Karpas-422 (cell line): Measurements from ENCODE around the gene MAPK14. TPM values are rescaled to one million over a fixed set of nuclear protein-coding genes. Genes with fewer than 3 reads are reported as not detected.

Source experiments
- DNase-seq: peaks from one replicate; pipeline ENCODE4 v3.0.0-alpha.2; 2015
- H2AFZ ChIP-seq: fragments of 200-600 bp; sonication (generic); 2 replicates; pipeline ENCODE4 v1.6.1; 2014; ENCODE audit warnings: antibody characterized with exemption, low read length, mixed read lengths
- H3K27ac ChIP-seq: fragments of 200-600 bp; sonication (generic); 2 replicates; pipeline ENCODE4 v1.5.1; 2014; ENCODE audit warnings: mild to moderate bottlenecking, low read length, moderate library complexity
- H3K27me3 ChIP-seq: fragments of 200-600 bp; sonication (generic); 2 replicates; pipeline ENCODE4 v1.6.1; 2014; ENCODE audit warnings: low read length, mixed read lengths
- H3K36me3 ChIP-seq: fragments of 200-600 bp; sonication (generic); 2 replicates; pipeline ENCODE4 v1.6.1; 2014; ENCODE audit warnings: low read length, mixed read lengths; ENCODE audit not compliant: insufficient read depth
- H3K4me1 ChIP-seq: fragments of 200-600 bp; sonication (generic); 2 replicates; pipeline ENCODE4 v1.6.1; 2014; ENCODE audit warnings: mild to moderate bottlenecking, low read length, mixed read lengths
- H3K4me2 ChIP-seq: fragments of 200-600 bp; sonication (generic); 2 replicates; pipeline ENCODE4 v1.6.1; 2014; ENCODE audit warnings: low read length, low read depth, mild to moderate bottlenecking; ENCODE audit not compliant: poor library complexity, severe bottlenecking
- H3K4me3 ChIP-seq: fragments of 200-600 bp; sonication (generic); 2 replicates; pipeline ENCODE4 v1.5.1; 2014; ENCODE audit warnings: mild to moderate bottlenecking, antibody characterized with exemption, low read length, mixed read lengths
- H3K79me2 ChIP-seq: fragments of 200-600 bp; sonication (generic); 2 replicates; pipeline ENCODE4 v1.6.1; 2014; ENCODE audit warnings: mild to moderate bottlenecking, low read length, mixed read lengths
- H3K9ac ChIP-seq: fragments of 200-600 bp; sonication (generic); 2 replicates; pipeline ENCODE4 v1.6.0; 2014; ENCODE audit warnings: low read length
- H3K9me2 ChIP-seq: fragments of 200-600 bp; sonication (generic), shearing (Covaris generic); replicated peaks from 2 replicates; pipeline ENCODE4 v1.6.0; 2014; ENCODE audit warnings: mild to moderate bottlenecking, low read length, moderate library complexity; ENCODE audit not compliant: insufficient read depth
- H3K9me3 ChIP-seq: fragments of 300-700, 200-600 bp; sonication (generic); 2 replicates; pipeline ENCODE4 v1.6.1; 2014; ENCODE audit warnings: low read length, mixed read lengths
- H4K20me1 ChIP-seq: fragments of 200-600 bp; sonication (generic); 2 replicates; pipeline ENCODE4 v1.6.1; 2014; ENCODE audit warnings: mild to moderate bottlenecking, antibody characterized with exemption, low read length, low read depth; ENCODE audit not compliant: insufficient read depth
- total RNA-seq: library from RNA; depleted of rRNA; stranded (reverse); fragments of >200 nt; shearing (Covaris generic); gene quantifications from 2 replicates; pipeline ENCODE4 v1.2.3, GENCODE V29; 2014; ENCODE audit warnings: low replicate concordance

MAPK14 gene
- total RNA-seq, 1 experiment from 2014 or later, result 56.1 TPM

DNA sequence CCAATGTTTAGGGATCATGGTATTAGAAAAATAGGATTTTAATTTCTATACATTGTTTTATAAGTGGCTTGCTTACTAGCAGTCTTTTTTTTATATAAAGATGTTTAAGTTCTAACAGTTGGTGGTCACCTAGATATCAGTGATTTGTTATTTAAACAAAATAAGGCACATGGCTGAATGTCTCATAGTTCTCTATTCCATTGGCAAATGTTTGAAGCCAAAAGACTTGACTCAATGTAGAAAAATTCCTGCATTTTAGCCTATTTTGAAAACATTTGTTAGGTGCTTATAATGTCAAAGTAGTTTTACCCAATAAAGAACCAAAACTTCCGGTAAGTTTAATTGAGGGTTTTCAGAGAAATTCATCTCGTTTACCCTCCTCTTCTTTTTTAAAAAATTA lies 26.8 kb downstream of the MAPK14 start:
- Histone ChIP-seq H3K27ac (no peak overlapping the region), H3K4me1 (peaks cover 7% of the 10 kb centered on the region; the same call in 1 of the 2 replicates), H3K36me3 (peaks cover 14% of the 10 kb centered on the region; the same call in 1 of the 2 replicates), H3K27me3 (no peaks in the 10 kb centered on the region), H3K9me3 (no peaks in the 10 kb centered on the region), H3K4me2 (no peak overlapping the region), H3K9ac (no peak overlapping the region), H2AFZ (no peak overlapping the region), H3K79me2 (peaks cover 92% of the 10 kb centered on the region), H3K4me3 (no peak overlapping the region), H4K20me1 (no peaks in the 10 kb centered on the region), H3K9me2 (no peaks in the 10 kb centered on the region; the same call in 1 of the 2 replicates)
- DNase-seq, result no peak

DNA sequence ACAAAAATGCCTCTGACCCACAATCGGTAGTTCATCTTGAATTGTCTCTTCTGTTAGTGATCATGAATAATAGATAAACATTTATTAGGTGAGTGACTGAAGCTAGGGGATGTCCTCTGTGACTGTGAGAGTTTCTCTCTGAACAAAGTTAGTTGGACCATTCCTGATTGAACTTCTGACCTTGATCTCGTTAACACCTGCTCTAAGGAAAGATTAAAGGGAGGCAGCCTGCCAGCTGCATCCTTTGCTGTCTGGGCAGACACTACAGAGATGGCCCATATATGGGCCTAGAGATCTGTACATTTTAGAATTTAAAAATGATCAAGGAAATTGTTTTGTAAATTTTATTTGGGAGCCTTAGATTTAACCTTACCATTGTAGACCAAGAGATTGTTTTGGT lies 27.3 kb downstream of the MAPK14 start:
- H2AFZ ChIP-seq, result no peak overlapping the region
- peaks cover 7% of the 10 kb centered on the region; the same call in 1 of the 2 replicates for H3K4me1 ChIP-seq
- no peaks in the 10 kb centered on the region for H3K9me3 ChIP-seq
- H3K79me2 ChIP-seq, result peaks cover 92% of the 10 kb centered on the region
- H3K36me3 ChIP-seq, result peaks cover 14% of the 10 kb centered on the region; the same call in 1 of the 2 replicates
- no peak overlapping the region for H3K27ac ChIP-seq
- H3K9me2 ChIP-seq, result no peaks in the 10 kb centered on the region; the same call in 1 of the 2 replicates
- no peak overlapping the region for H3K4me2 ChIP-seq
- no peak for DNase-seq
- H4K20me1 ChIP-seq, result no peaks in the 10 kb centered on the region
- no peak overlapping the region for H3K4me3 ChIP-seq
- H3K27me3 ChIP-seq, result no peaks in the 10 kb centered on the region
- H3K9ac ChIP-seq, result no peak overlapping the region

DNA sequence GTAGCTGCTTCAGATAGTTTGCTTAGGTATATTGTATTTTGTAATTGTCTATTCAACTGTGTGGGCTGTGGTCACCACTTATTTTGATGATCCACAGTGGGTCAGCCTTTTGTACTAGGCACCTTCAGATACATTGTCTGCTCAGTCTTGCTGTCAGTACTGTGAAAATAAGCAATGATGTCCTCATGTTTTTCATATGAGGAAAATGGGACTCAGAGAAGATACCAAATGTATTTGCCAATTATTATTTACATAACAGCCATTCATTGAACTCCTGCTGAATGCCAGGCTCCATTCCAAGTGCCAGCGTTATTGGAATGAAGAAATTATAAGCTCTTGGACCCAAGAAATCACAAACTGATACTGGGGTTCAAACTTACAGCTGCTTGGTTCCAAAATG lies 28.6 kb downstream of the MAPK14 start:
- no peak overlapping the region for H3K9ac ChIP-seq
- H3K27me3 ChIP-seq, result no peaks in the 10 kb centered on the region
- H3K4me2 ChIP-seq, result no peak overlapping the region
- H3K4me3 ChIP-seq, result no peak overlapping the region
- H3K79me2 ChIP-seq, result peaks cover 92% of the 10 kb centered on the region
- H4K20me1 ChIP-seq, result no peaks in the 10 kb centered on the region
- peaks cover 7% of the 10 kb centered on the region; the same call in 1 of the 2 replicates for H3K4me1 ChIP-seq
- no peak for DNase-seq
- H3K9me3 ChIP-seq, result no peaks in the 10 kb centered on the region
- no peaks in the 10 kb centered on the region; the same call in 1 of the 2 replicates for H3K9me2 ChIP-seq
- no peak overlapping the region for H2AFZ ChIP-seq
- H3K27ac ChIP-seq, result no peak overlapping the region
- peaks cover 14% of the 10 kb centered on the region; the same call in 1 of the 2 replicates for H3K36me3 ChIP-seq

DNA sequence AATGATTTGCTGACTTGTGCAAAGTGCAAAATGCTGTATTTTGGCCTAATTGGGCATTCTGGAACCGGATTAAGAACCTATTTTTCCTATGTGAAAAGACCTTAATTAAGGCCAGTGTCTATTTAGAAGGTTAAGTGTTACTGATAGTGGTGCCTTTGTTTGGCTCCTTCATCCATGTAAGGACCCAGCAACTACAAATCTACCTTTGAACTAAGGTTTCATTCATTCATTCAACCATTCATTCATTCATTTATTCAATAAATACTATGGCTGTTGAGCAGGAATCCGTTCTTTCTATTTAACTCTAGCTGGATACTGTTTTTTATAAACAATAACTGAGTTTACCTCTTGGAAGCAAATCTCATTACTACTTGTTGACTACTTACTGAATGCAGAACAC lies 33.6 kb downstream of the MAPK14 start:
- Histone ChIP-seq H3K4me3 (no peak overlapping the region), H3K9me3 (no peaks in the 10 kb centered on the region), H3K9ac (no peak overlapping the region), H3K27ac (no peak overlapping the region), H3K79me2 (peaks cover 94% of the 10 kb centered on the region), H4K20me1 (no peaks in the 10 kb centered on the region), H2AFZ (no peak overlapping the region), H3K9me2 (no peaks in the 10 kb centered on the region; the same call in 1 of the 2 replicates), H3K4me1 (no peaks in the 10 kb centered on the region), H3K36me3 (0 out of 2 replicates have a peak, but pooled peaks cover 5% of the 10 kb centered on the region), H3K4me2 (no peak overlapping the region), H3K27me3 (no peaks in the 10 kb centered on the region)
- DNase-seq, result no peak

DNA sequence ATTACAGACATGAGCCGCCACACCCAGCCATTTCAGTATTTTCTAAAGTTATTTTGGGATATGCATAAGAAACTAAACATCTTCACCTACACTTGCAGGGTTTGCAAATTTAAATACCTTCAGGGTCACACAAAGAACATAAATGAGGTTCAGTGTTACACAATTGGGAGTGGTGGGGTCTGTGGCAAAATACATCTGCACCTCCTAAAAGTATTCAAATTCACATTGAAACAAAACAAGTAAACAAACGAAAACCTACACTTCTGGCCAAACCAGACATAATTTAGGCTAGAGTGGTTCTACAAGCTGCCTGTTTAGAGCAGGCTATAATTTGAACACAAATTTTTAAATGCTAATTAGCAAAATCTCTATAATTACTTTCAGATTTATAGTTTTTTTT lies 34.6 kb downstream of the MAPK14 start:
- no peak overlapping the region for H3K27ac ChIP-seq
- H3K4me2 ChIP-seq, result no peak overlapping the region
- no peaks in the 10 kb centered on the region for H3K4me1 ChIP-seq
- H3K9me3 ChIP-seq, result no peaks in the 10 kb centered on the region
- no peaks in the 10 kb centered on the region; the same call in 1 of the 2 replicates for H3K9me2 ChIP-seq
- 0 out of 2 replicates have a peak, but pooled peaks cover 5% of the 10 kb centered on the region for H3K36me3 ChIP-seq
- DNase-seq, result no peak
- no peak overlapping the region for H3K9ac ChIP-seq
- H4K20me1 ChIP-seq, result no peaks in the 10 kb centered on the region
- H3K4me3 ChIP-seq, result no peak overlapping the region
- H3K79me2 ChIP-seq, result peaks cover 94% of the 10 kb centered on the region
- no peak overlapping the region for H2AFZ ChIP-seq
- no peaks in the 10 kb centered on the region for H3K27me3 ChIP-seq

DNA sequence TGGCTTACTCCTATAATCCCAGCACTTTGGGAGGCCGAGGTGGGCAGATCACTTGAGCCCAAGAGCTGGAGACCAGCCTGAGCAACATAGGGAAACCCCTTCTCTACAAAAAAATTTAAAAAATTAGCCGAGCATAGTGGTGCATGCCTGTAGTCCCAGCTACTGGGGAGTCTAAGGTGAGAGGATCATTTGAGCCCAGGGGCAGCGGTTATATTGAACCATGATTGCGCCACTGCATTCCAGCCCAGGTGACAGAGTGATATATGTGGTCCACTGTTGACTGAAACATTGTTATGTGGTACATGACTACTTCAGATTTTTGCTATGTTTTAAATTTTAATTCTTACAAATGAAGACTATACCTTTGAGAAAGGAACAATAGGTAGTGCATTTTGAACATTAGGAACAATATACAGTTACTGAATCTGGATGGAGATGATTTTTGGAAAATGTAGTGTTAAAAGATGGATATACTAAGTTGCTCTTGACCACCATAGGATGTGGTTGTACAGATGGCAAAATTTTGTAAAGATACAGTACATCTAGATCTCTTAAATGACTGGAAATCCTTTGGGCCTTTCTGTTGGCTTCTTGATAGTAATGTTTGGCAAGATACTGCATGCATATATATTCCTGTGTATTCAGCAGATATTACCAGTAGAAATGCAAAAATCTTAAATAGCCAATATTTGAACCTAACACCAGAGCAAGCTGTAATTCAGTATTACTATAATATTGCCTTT lies 35.9 kb downstream of the MAPK14 start:
- Histone ChIP-seq H2AFZ (no peak overlapping the region), H3K9ac (no peak overlapping the region), H3K4me3 (no peak overlapping the region), H3K27ac (no peak overlapping the region), H3K27me3 (no peaks in the 10 kb centered on the region), H3K36me3 (0 out of 2 replicates have a peak, but pooled peaks cover 5% of the 10 kb centered on the region), H4K20me1 (no peaks in the 10 kb centered on the region), H3K4me2 (no peak overlapping the region), H3K79me2 (peaks cover 94% of the 10 kb centered on the region), H3K9me3 (no peaks in the 10 kb centered on the region), H3K4me1 (no peaks in the 10 kb centered on the region), H3K9me2 (no peaks in the 10 kb centered on the region)
- DNase-seq, result no peak

DNA sequence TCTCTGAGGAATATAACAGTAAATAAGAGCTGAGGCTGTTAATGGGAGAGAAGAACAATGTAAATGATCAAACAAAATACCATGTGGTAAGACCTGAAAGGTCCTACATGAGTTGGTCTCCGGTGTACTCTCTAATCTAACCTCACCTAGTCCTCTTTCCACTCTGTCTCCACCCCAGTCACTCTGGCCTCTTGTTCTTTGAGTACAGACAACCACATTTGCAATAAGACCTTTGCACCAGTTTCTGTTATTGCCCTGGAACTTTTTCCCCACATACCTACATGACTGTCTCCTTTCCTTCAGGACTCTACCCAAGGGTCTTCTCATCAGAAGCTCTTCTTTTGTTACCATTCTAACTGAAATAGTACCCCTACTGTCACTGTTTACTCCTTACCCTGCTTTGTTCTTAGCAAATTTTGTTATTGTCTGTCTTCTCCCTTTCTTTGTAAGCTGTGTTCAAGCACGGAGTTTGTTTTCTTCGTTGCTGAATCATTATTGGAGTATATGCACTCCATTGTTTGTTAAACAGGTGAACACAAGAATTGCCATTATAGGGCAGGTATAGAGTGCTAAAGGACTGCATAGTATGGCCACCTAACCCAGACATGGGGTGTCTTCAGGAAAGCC lies 37.3 kb downstream of the MAPK14 start:
- no peaks in the 10 kb centered on the region for H3K4me1 ChIP-seq
- H3K9me2 ChIP-seq, result no peaks in the 10 kb centered on the region
- H3K4me2 ChIP-seq, result no peak overlapping the region
- H4K20me1 ChIP-seq, result no peaks in the 10 kb centered on the region
- no peak overlapping the region for H3K4me3 ChIP-seq
- no peaks in the 10 kb centered on the region for H3K9me3 ChIP-seq
- H3K27ac ChIP-seq, result no peak overlapping the region
- H3K27me3 ChIP-seq, result no peaks in the 10 kb centered on the region
- H2AFZ ChIP-seq, result no peak overlapping the region
- no peak overlapping the region for H3K9ac ChIP-seq
- 0 out of 2 replicates have a peak, but pooled peaks cover 5% of the 10 kb centered on the region for H3K36me3 ChIP-seq
- no peak for DNase-seq
- peaks cover 98% of the 10 kb centered on the region for H3K79me2 ChIP-seq

DNA sequence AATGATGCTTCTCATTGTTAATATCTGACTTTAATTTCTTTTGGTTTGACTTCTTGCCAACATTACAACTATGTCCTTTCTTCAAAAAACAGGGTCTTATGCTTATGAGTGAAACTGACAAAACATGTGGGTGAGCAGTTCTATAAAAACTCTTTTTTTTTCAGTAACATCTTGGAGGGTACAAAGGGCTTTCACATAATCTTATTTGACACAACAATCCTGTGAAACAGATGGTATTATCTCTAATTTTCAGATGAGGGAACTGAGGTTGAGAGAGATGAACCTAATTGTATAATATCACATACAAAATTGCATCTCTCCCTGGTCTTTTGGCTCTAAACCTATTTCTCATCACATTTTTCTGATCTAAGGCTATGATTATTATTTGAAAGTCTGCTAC lies 38.3 kb downstream of the MAPK14 start:
- Histone ChIP-seq H4K20me1 (no peaks in the 10 kb centered on the region), H3K9me3 (no peaks in the 10 kb centered on the region), H3K9ac (no peak overlapping the region), H3K4me3 (no peak overlapping the region), H3K4me2 (no peak overlapping the region), H3K9me2 (no peaks in the 10 kb centered on the region), H3K36me3 (0 out of 2 replicates have a peak, but pooled peaks cover 5% of the 10 kb centered on the region), H3K27ac (no peak overlapping the region), H3K4me1 (no peaks in the 10 kb centered on the region), H2AFZ (no peak overlapping the region), H3K79me2 (peaks cover 97% of the 10 kb centered on the region), H3K27me3 (no peaks in the 10 kb centered on the region)
- no peak for DNase-seq
